Measurements from ENCODE around the gene OR2Z1. TPM values are rescaled to one million over a fixed set of nuclear protein-coding genes. Genes with fewer than 3 reads are reported as not detected.

OR2Z1 gene
- total RNA-seq, 2 donors from 2014 or later, result not detected

- no peaks in the 10 kb centered on the region for H3K4me1 ChIP-seq (ENCODE audit: control insufficient read depth in 1 of 2, low read depth in 2 of 2)
- no peaks in the 10 kb centered on the region for H3K27me3 ChIP-seq (replicated peaks; ENCODE audit: insufficient read depth)
- peaks cover 7% of the 10 kb centered on the region for H3K9me3 ChIP-seq
- no peak overlapping the region for H3K27ac ChIP-seq
- ATAC-seq (ENCODE audit: insufficient number of reproducible peaks, low FRiP score, low read depth) (no peak), DNase-seq (ENCODE audit: low spot score) (no peak)
- H3K36me3 ChIP-seq, result no peaks in the 10 kb centered on the region
- H3K4me3 ChIP-seq, result no peak overlapping the region
- TF ChIP-seq, protein P1, sequence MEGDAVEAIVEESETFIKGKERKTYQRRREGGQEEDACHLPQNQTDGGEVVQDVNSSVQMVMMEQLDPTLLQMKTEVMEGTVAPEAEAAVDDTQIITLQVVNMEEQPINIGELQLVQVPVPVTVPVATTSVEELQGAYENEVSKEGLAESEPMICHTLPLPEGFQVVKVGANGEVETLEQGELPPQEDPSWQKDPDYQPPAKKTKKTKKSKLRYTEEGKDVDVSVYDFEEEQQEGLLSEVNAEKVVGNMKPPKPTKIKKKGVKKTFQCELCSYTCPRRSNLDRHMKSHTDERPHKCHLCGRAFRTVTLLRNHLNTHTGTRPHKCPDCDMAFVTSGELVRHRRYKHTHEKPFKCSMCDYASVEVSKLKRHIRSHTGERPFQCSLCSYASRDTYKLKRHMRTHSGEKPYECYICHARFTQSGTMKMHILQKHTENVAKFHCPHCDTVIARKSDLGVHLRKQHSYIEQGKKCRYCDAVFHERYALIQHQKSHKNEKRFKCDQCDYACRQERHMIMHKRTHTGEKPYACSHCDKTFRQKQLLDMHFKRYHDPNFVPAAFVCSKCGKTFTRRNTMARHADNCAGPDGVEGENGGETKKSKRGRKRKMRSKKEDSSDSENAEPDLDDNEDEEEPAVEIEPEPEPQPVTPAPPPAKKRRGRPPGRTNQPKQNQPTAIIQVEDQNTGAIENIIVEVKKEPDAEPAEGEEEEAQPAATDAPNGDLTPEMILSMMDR (IDR thresholded peaks at IDR 0.05), result no peak
Observed at GRCh38 chr19:8681345-8682029, 39.9 kb upstream of the OR2Z1 start.

GRCh38 chr19:8682472-8682871, 39.0 kb upstream of the OR2Z1 start:
- Histone ChIP-seq H3K4me1 (ENCODE audit: control insufficient read depth in 1 of 2, low read depth in 2 of 2) (no peaks in the 10 kb centered on the region), H3K36me3 (no peaks in the 10 kb centered on the region), H3K27me3 (replicated peaks; ENCODE audit: insufficient read depth) (no peaks in the 10 kb centered on the region), H3K27ac (no peak overlapping the region), H3K9me3 (peaks cover 7% of the 10 kb centered on the region), H3K4me3 (no peak overlapping the region)
- DNase-seq (ENCODE audit: low spot score) (no peak), ATAC-seq (ENCODE audit: insufficient number of reproducible peaks, low FRiP score, low read depth) (no peak)
- TF ChIP-seq, protein P1 (IDR thresholded peaks at IDR 0.05), result no peak

DNA sequence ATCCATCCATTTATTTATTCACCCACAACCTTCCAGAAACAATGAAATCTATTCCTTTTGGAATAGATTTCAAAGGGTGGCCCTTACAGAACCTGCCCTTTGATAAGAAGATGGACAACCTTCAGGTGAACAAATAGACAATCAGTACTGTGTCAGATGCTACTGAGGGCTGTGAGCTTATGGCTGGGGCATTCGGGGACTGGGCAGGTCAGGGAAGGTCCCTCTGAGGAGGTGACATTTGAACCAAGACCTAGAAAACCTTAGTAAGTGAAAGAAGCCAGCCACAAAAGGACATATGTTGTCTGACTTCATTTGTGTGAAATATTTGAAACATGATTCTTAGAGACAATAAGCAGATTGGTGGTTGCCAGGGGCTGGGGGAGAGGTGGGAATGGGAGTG, 38.5 kb upstream of the OR2Z1 start:
- H3K27ac ChIP-seq, result no peak overlapping the region
- peaks cover 7% of the 10 kb centered on the region for H3K9me3 ChIP-seq
- TF ChIP-seq, protein P1 (IDR thresholded peaks at IDR 0.05), result no peak

DNA sequence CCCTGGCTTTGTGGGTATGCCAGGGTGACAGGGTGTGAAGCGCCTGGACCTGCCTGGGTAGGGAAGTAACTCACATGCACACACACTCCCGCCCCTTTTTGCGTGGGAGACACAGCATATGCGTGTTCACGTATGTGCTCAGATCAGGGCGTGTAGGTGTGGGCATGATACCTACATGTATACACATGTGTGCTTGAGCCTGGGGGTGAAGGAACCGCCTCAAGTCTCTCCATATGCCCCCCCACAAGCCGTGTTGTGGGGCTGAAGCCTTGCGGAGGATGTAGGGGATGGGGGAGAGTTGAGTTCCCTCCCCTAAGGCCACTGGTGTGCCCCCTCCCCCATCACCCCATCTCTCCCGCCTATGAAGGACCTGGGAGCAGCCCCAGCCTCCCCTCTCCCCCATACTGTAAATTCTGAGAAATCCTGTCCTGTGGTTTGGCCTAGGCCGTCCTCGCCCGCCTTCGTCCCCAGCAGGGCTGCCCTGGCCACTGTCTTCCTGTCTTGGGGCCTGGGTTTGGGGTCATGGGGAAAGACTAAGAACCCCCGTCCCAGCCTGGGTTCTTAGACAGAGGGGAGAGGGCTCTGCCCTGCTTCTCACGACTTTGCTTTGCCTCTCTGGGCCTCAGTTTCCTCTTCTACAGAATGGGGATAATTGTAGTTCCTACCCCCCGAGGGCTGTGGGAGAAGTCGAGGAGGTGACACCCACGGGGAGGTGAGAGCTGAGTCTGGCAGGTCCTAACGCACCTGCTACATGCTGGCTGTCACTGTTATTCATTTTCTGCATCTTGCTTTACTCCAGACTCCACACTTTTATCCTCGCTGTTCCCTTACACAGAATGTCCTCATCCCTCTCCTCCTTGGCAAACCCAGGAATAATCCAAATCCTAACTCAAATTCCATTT, 37.2 kb upstream of the OR2Z1 start:
- Histone ChIP-seq H3K9me3 (peaks cover 7% of the 10 kb centered on the region), H3K4me1 (ENCODE audit: control insufficient read depth in 1 of 2, low read depth in 2 of 2) (no peaks in the 10 kb centered on the region), H3K36me3 (no peaks in the 10 kb centered on the region), H3K4me3 (no peak overlapping the region), H3K27me3 (replicated peaks; ENCODE audit: insufficient read depth) (no peaks in the 10 kb centered on the region), H3K27ac (no peak overlapping the region)
- DNase-seq (ENCODE audit: low spot score), result no peak
- TF ChIP-seq, protein P1 (IDR thresholded peaks at IDR 0.05), result no peak
- no peak for ATAC-seq (ENCODE audit: insufficient number of reproducible peaks, low FRiP score, low read depth)

More for the DNA sequence above, 38.5 kb upstream of the OR2Z1 start:
- H3K27me3 ChIP-seq (replicated peaks; ENCODE audit: insufficient read depth), result no peaks in the 10 kb centered on the region
- no peaks in the 10 kb centered on the region for H3K4me1 ChIP-seq (ENCODE audit: control insufficient read depth in 1 of 2, low read depth in 2 of 2)
- no peak for DNase-seq (ENCODE audit: low spot score)
- H3K36me3 ChIP-seq, result no peaks in the 10 kb centered on the region
- no peak for ATAC-seq (ENCODE audit: insufficient number of reproducible peaks, low FRiP score, low read depth)
- H3K4me3 ChIP-seq, result no peak overlapping the region

- ATAC-seq (ENCODE audit: insufficient number of reproducible peaks, low FRiP score, low read depth) (no peak), DNase-seq (ENCODE audit: low spot score) (no peak)
- Histone ChIP-seq H3K9me3 (no peaks in the 10 kb centered on the region), H3K36me3 (no peaks in the 10 kb centered on the region), H3K4me1 (ENCODE audit: control insufficient read depth in 1 of 2, low read depth in 2 of 2) (no peaks in the 10 kb centered on the region), H3K27me3 (replicated peaks; ENCODE audit: insufficient read depth) (no peaks in the 10 kb centered on the region), H3K4me3 (no peak overlapping the region), H3K27ac (no peak overlapping the region)
- TF ChIP-seq, protein P1 (IDR thresholded peaks at IDR 0.05), result no peak
Observed at GRCh38 chr19:8686549-8686948, 34.9 kb upstream of the OR2Z1 start.

Data from thoracic aorta (tissue), 2 donors.